ENCODE data around the gene SLC25A28.
A peak's percentile ranks its signal among the peaks of the same experiment; 100 is the strongest.

Gene SLC25A28
- total RNA-seq: 29.4 to 57.5 (median 43.0) reads per million in 3 experiments

GRCh38 chr10:99619851-99620710 is at the start of gene SLC25A28:
SLC25A28 (minus strand) TSS chr10:99620439; CDS start chr10:99620335, 104 bp downstream.
- DNase-seq: no peak

GRCh38 chr10:99667108-99667751 is 47.0 kb upstream of the SLC25A28 start:
- no peak for DNase-seq

- no peak for DNase-seq
Measured at GRCh38 chr10:99665304-99665703, 45.1 kb upstream of the SLC25A28 start.

GRCh38 chr10:99661377-99661763 is 41.1 kb upstream of the SLC25A28 start:
- no peak for DNase-seq

- DNase-seq: no peak
Measured at GRCh38 chr10:99660662-99661376, 40.6 kb upstream of the SLC25A28 start.

GRCh38 chr10:99659868-99660366 is 39.7 kb upstream of the SLC25A28 start:
- no peak for DNase-seq

- DNase-seq: peak; percentile 84
Measured at GRCh38 chr10:99659031-99659867, 39.0 kb upstream of the SLC25A28 start, which contains the start of gene ENTPD7. ENTPD7 (plus strand) TSS chr10:99659509; CDS start chr10:99659957, 448 bp downstream.

- DNase-seq: no peak
Measured at GRCh38 chr10:99658622-99659030, 38.4 kb upstream of the SLC25A28 start.

GRCh38 chr10:99656199-99657064 is 36.2 kb upstream of the SLC25A28 start:
- DNase-seq: no peak

- DNase-seq: no peak
Measured at GRCh38 chr10:99654390-99655175, 34.3 kb upstream of the SLC25A28 start.

- DNase-seq: no peak
Measured at GRCh38 chr10:99652800-99653390, 32.7 kb upstream of the SLC25A28 start.

- no peak for DNase-seq
Measured at GRCh38 chr10:99648717-99649116, 28.5 kb upstream of the SLC25A28 start.

- DNase-seq: no peak
Measured at GRCh38 chr10:99647601-99648151, 27.4 kb upstream of the SLC25A28 start.

- DNase-seq: no peak
Measured at GRCh38 chr10:99633832-99634231, 13.6 kb upstream of the SLC25A28 start.

- DNase-seq: no peak
Measured at GRCh38 chr10:99631496-99631895, 11.3 kb upstream of the SLC25A28 start.

- DNase-seq: no peak
Measured at GRCh38 chr10:99630991-99631390, 10.8 kb upstream of the SLC25A28 start.

- no peak for DNase-seq
Measured at GRCh38 chr10:99630433-99630832, 10.2 kb upstream of the SLC25A28 start.

- no peak for DNase-seq
Measured at GRCh38 chr10:99629625-99629978, 9.4 kb upstream of the SLC25A28 start.

GRCh38 chr10:99628923-99629624 is 8.8 kb upstream of the SLC25A28 start:
- DNase-seq: no peak

Measured in central memory CD4-positive, alpha-beta T cell (primary cell).